ENCODE data around the gene GCNA. TPM values are rescaled to one million over a fixed set of nuclear protein-coding genes. Genes with fewer than 3 reads are reported as not detected.

GCNA gene
- total RNA-seq, 2 experiments from 2014 or later, result 3.5 to 5.1 TPM

DNA sequence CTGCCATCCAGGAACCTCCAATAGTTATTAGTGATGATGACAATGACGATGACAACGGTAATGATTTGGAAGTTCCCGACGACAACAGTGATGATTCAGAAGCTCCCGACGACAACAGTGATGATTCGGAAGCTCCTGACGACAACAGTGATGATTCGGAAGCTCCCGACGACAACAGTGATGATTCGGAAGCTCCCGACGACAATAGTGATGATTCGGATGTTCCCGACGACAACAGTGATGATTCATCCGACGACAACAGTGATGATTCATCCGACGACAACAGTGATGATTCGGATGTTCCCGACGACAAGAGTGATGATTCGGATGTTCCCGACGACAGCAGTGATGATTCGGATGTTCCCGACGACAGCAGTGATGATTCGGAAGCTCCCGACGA is 25.4 kb downstream of the GCNA start:
- peaks cover 9% of the 10 kb centered on the region for H3K9me3 Mint-ChIP-seq
- intact Hi-C loops (cut with micrococcal nuclease), result no loop called here
- peaks cover 64% of the 10 kb centered on the region for H3K4me1 Mint-ChIP-seq (ENCODE audit: low read depth)
- DNase-seq, result no peak
- H3K4me3 Mint-ChIP-seq, result no peak overlapping the region
- H3K27me3 Mint-ChIP-seq, result no peaks in the 10 kb centered on the region
- POLR2A ChIA-PET, result interaction anchor here (0.7 kb wide), 1 partner anchor 14 kb away, joined by 3 read pairs; the partner anchor contains the start of gene CXCR3
- H3K36me3 Mint-ChIP-seq (ENCODE audit: low read depth), result peaks cover 79% of the 10 kb centered on the region
- no peak for ATAC-seq
- CTCF ChIA-PET, result interaction anchor here (0.8 to 1.2 kb wide), 3 partner anchors 20 to 49 kb away, joined by 3 to 5 read pairs (median 3); no protein-coding TSS in a partner anchor
- TF ChIP-seq, protein P1, sequence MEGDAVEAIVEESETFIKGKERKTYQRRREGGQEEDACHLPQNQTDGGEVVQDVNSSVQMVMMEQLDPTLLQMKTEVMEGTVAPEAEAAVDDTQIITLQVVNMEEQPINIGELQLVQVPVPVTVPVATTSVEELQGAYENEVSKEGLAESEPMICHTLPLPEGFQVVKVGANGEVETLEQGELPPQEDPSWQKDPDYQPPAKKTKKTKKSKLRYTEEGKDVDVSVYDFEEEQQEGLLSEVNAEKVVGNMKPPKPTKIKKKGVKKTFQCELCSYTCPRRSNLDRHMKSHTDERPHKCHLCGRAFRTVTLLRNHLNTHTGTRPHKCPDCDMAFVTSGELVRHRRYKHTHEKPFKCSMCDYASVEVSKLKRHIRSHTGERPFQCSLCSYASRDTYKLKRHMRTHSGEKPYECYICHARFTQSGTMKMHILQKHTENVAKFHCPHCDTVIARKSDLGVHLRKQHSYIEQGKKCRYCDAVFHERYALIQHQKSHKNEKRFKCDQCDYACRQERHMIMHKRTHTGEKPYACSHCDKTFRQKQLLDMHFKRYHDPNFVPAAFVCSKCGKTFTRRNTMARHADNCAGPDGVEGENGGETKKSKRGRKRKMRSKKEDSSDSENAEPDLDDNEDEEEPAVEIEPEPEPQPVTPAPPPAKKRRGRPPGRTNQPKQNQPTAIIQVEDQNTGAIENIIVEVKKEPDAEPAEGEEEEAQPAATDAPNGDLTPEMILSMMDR (IDR thresholded peaks at IDR 0.05), result no peak
- peak overlapping the region; percentile 67 for H3K27ac Mint-ChIP-seq

DNA sequence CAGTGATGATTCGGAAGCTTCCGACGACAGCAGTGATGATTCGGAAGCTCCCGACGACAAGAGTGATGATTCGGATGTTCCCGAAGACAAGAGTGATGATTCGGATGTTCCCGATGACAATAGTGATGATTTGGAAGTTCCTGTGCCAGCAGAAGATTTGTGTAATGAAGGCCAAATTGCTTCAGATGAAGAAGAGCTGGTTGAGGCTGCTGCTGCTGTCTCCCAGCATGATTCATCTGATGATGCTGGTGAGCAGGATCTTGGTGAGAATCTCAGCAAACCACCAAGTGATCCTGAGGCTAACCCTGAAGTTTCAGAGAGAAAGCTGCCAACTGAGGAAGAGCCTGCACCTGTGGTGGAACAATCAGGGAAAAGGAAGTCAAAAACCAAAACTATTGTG is 25.9 kb downstream of the GCNA start:
- H3K4me3 Mint-ChIP-seq, result no peak overlapping the region
- ATAC-seq, result no peak
- H3K27ac Mint-ChIP-seq, result peak overlapping the region; percentile 55
- intact Hi-C loops (cut with micrococcal nuclease), result no loop called here
- CTCF ChIA-PET, result interaction anchor here (0.8 to 1.2 kb wide), 3 partner anchors 19 to 48 kb away, joined by 3 to 5 read pairs (median 3); no protein-coding TSS in a partner anchor
- POLR2A ChIA-PET, result no interaction called here
- TF ChIP-seq, protein P1 (IDR thresholded peaks at IDR 0.05), result no peak
- peaks cover 85% of the 10 kb centered on the region for H3K36me3 Mint-ChIP-seq (ENCODE audit: low read depth)
- no peaks in the 10 kb centered on the region for H3K27me3 Mint-ChIP-seq
- H3K4me1 Mint-ChIP-seq (ENCODE audit: low read depth), result peaks cover 67% of the 10 kb centered on the region
- peaks cover 9% of the 10 kb centered on the region for H3K9me3 Mint-ChIP-seq
- DNase-seq, result no peak

DNA sequence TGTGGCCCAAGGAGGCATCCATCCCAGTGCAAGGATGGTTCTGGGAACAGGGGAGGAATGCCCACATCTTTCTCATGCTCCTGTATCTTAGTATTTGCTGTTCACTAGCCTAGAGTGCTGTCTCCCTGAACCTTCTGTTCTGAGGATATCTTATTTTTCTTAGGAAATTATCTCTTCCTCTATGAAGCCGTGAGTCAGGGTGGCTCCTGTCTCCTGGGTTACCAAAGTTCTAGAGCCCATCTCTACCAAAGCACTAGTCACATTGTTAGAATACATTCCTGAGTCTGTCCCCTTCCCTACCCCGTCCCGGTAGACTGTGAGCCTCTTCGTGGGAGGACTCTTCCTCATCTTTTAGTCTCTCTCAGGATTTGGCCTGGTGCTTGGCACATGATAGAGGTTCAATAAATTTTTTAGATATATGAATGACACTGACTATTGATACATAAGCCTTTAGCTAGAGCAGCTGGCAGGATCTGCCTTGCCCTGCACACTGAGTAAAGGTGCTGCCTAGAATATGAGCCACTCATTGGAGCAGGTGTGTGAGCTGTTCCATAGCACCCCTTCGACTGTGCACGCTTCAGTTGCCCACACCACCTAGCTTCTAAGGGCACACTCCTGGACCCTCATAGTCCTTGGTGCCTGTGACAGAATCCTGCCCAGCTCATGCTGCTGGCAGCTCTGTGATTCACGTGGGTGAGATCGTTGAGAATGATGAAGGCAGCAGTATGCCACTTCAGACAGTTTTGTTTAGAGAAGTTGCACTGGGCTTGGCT is 26.7 kb downstream of the GCNA start:
- POLR2A ChIA-PET, result no interaction called here
- DNase-seq, result no peak
- H3K27ac Mint-ChIP-seq, result peak overlapping the region; percentile 76
- H3K27me3 Mint-ChIP-seq, result no peaks in the 10 kb centered on the region
- TF ChIP-seq, protein P1 (IDR thresholded peaks at IDR 0.05), result no peak
- H3K4me1 Mint-ChIP-seq (ENCODE audit: low read depth), result peaks cover 67% of the 10 kb centered on the region
- H3K9me3 Mint-ChIP-seq, result peaks cover 9% of the 10 kb centered on the region
- intact Hi-C loops (cut with micrococcal nuclease), result no loop called here
- no peak for ATAC-seq
- CTCF ChIA-PET, result no interaction called here
- H3K36me3 Mint-ChIP-seq (ENCODE audit: low read depth), result peaks cover 86% of the 10 kb centered on the region
- no peak overlapping the region for H3K4me3 Mint-ChIP-seq

GRCh38 chrX:71606536-71607216 is 28.4 kb downstream of the GCNA start:
- peaks cover 9% of the 10 kb centered on the region for H3K9me3 Mint-ChIP-seq
- CTCF ChIA-PET, result interaction anchor here (0.9 kb wide), 1 partner anchor 10 kb away, joined by 3 read pairs; no protein-coding TSS in a partner anchor
- intact Hi-C loops (cut with micrococcal nuclease), result no loop called here
- peaks cover 70% of the 10 kb centered on the region for H3K4me1 Mint-ChIP-seq (ENCODE audit: low read depth)
- H3K27ac Mint-ChIP-seq, result peak overlapping the region; percentile 90
- DNase-seq (peak; percentile 26), ATAC-seq (peak; percentile 87)
- TF ChIP-seq, protein P1 (IDR thresholded peaks at IDR 0.05), result no peak
- peak overlapping the region; percentile 22 for H3K4me3 Mint-ChIP-seq
- no peaks in the 10 kb centered on the region for H3K27me3 Mint-ChIP-seq
- POLR2A ChIA-PET, result interaction anchor here (1.1 kb wide), 1 partner anchor 30 kb away, joined by 4 read pairs; no protein-coding TSS in a partner anchor
- H3K36me3 Mint-ChIP-seq (ENCODE audit: low read depth), result peaks cover 86% of the 10 kb centered on the region

All from activated CD8-positive, alpha-beta T cell treated with anti-CD3 and anti-CD28 coated beads for 36 hours (primary cell).